ENCODE data around the gene ZNF230.

ZNF230 gene

DNA sequence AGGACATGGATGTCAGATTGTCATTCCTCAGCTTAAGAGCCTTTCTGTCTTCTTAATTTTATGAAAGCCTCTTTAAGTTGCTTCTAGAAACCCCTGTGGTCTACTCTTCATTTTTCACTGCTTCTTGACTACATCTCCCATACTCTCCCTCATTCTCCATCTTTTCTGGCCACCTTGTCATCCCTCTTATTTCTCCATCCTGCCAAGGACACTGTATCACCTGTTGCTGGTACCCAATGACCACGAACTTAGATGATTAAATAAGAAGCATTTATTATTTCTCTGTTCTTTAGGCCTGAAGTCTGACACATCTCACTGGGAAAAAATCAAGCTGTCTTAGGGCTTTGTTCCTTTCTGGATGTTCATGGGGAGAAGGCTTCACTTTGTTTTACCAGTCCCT lies 58.3 kb downstream of the ZNF230 start:
- Mint-ChIP-seq H3K4me3 (no peak overlapping the region), H3K36me3 (ENCODE audit: low read depth) (no peaks in the 10 kb centered on the region), H3K4me1 (ENCODE audit: low read depth) (no peaks in the 10 kb centered on the region), H3K9me3 (peaks cover 45% of the 10 kb centered on the region), H3K27me3 (ENCODE audit: low read depth) (no peaks in the 10 kb centered on the region), H3K27ac (no peak overlapping the region)
- no peak for DNase-seq (ENCODE audit: low spot score)

All from T-helper 2 cell treated with Interferon-gamma antibody and Interleukin-4, amounts not matched to agents 5 μg/mL and 100 μg/mL, for 36 hours (primary cell).